Effector memory CD4-positive, alpha-beta T cell (primary cell): ENCODE results near the gene CDK18.
"Not testable (repeated sequence)": the region's sequence is repeated elsewhere in the genome, so short reads cannot be mapped to it uniquely, and the experiment has no call there.

Experiments
- DNase-seq, 3 donors: peaks; one replicate each; pipeline ENCODE4 v3.0.0-alpha.2; 2020
- H3K27ac ChIP-seq: 2 replicates; pipeline ENCODE4 v1.7.0; 2013; ENCODE audit warnings: mild to moderate bottlenecking, low read length, moderate library complexity; ENCODE audit not compliant: insufficient read depth, poor library complexity, severe bottlenecking
- H3K27me3 ChIP-seq: replicated peaks from 2 replicates; pipeline ENCODE4 v1.7.0; 2013; ENCODE audit warnings: mild to moderate bottlenecking, low read length; ENCODE audit not compliant: insufficient read depth, control insufficient read depth, poor library complexity, severe bottlenecking
- H3K36me3 ChIP-seq: 2 replicates; pipeline ENCODE4 v1.7.0; 2013; ENCODE audit warnings: mild to moderate bottlenecking, low read length, moderate library complexity; ENCODE audit not compliant: control insufficient read depth, insufficient read depth
- H3K4me1 ChIP-seq: 2 replicates; pipeline ENCODE4 v1.7.0; 2013; ENCODE audit warnings: low read length, mild to moderate bottlenecking; ENCODE audit not compliant: control insufficient read depth, insufficient read depth, poor library complexity, severe bottlenecking
- H3K4me3 ChIP-seq: 2 replicates; pipeline ENCODE4 v1.7.0; 2013; ENCODE audit warnings: low read length, low read depth, mild to moderate bottlenecking; ENCODE audit not compliant: insufficient read depth, poor library complexity, severe bottlenecking
- H3K9me3 ChIP-seq: 2 replicates; pipeline ENCODE4 v1.7.0; 2013; ENCODE audit warnings: mild to moderate bottlenecking, low read length, moderate library complexity; ENCODE audit not compliant: control insufficient read depth

The CDK18 gene

DNA sequence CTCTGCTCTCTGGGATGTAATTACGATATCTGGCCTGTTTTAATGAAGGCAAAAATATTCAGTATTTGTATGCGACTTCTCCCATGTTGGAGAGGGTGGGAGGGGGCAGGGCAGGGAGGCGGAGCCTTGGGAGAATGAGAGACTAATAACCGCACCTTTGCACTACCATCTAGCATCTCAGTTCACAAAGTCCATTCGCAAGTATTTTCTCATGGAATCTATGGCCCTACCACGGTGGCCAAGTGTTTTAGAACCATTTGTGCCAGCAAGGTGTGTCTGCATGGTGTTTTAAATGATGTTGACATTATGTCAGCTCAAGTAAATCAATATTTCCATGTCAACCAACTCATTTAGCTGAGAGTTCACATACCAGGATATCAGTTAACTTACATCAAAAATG, 34.3 kb upstream of the CDK18 start:
- H3K9me3 ChIP-seq: no peaks in the 10 kb centered on the region
- no peak for DNase-seq
- H3K27ac ChIP-seq: no peak overlapping the region
- H3K36me3 ChIP-seq: no peaks in the 10 kb centered on the region
- peaks cover 4% of the 10 kb centered on the region for H3K27me3 ChIP-seq
- no peaks in the 10 kb centered on the region for H3K4me1 ChIP-seq
- no peak overlapping the region for H3K4me3 ChIP-seq

DNA sequence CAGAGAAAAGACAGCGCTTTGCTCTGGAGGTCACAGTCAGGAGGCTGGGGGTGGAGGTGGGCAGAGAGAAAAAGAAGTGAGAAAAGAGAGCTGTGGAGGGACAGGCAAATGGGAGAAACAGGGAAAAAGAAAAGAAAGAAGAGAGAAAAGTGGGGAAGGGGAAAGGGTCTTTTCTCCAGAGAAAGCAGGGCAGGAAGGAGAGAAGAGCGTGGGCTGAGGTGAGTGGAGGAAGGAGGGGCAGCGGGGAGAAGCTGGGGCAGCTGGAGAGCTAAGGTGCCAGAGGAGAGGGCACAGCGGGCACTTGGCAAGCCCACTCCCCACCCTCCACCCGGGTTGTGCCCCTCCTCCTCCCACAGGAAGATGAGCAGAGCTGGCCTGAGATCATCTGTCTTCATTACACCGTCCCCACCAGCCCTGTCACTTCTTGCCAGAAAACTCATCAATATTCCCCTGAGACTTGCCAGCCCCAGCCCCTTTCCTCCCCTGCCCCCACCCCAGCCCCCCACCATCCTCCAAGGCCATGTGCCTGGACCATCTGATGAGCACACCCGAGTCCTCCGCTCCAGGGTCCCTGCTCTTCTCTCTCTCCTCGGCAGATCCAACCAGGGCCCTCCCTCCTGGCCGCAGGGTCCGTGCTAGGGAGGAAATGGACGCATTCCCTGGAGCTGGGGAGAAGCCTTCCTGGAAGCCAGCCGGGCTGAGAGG, 31.6 kb upstream of the CDK18 start:
- H3K4me3 ChIP-seq: no peak overlapping the region
- no peak for DNase-seq
- H3K27ac ChIP-seq: no peak overlapping the region
- H3K9me3 ChIP-seq: no peaks in the 10 kb centered on the region
- peaks cover 4% of the 10 kb centered on the region for H3K27me3 ChIP-seq
- H3K36me3 ChIP-seq: no peaks in the 10 kb centered on the region
- H3K4me1 ChIP-seq: no peaks in the 10 kb centered on the region

DNA sequence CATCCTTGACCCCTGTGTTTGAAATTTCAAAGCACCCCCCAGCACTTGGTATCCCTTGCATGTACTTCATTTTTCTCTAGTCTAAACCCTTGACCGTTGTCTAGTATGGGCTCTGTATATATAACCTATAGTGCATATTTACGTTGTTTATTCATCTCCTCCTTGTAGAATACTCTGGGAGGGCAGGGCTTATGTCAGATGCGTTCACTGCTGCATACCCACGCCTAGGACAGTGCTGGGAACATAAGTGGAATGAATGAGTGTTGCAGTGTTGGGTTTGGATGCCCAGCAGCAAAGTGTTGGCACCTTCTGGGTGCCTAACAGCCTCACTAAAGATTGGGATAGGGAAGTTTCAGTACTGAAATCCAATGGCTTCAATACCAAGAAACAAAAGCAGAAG, 31.0 kb upstream of the CDK18 start:
- Histone ChIP-seq H3K9me3 (no peaks in the 10 kb centered on the region), H3K36me3 (no peaks in the 10 kb centered on the region), H3K4me3 (no peak overlapping the region), H3K27ac (no peak overlapping the region), H3K27me3 (peaks cover 4% of the 10 kb centered on the region), H3K4me1 (no peaks in the 10 kb centered on the region)
- no peak for DNase-seq

DNA sequence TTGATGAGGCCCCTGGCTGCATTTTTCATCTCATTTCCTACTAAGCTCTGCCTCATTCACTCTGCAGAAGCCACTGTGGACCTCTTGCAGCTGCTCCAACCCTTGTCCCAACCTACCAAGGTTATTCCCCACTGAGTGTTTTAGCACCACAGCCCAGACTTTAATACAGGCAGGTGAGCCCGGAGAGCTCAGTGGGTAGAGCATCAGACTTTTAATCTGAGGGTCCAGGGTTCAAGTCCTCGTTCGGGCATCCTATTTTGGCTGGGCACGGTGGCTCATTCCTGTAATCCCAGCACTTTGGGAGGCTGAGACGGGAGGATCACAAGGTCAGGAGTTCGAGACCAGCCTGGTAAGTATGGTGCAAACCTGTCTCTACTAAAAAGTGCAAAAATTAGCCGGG, 30.5 kb upstream of the CDK18 start:
- DNase-seq: no peak
- H3K27me3 ChIP-seq: peaks cover 4% of the 10 kb centered on the region
- no peaks in the 10 kb centered on the region for H3K9me3 ChIP-seq
- no peak overlapping the region for H3K27ac ChIP-seq
- H3K36me3 ChIP-seq: no peaks in the 10 kb centered on the region
- H3K4me3 ChIP-seq: no peak overlapping the region
- no peaks in the 10 kb centered on the region for H3K4me1 ChIP-seq

DNA sequence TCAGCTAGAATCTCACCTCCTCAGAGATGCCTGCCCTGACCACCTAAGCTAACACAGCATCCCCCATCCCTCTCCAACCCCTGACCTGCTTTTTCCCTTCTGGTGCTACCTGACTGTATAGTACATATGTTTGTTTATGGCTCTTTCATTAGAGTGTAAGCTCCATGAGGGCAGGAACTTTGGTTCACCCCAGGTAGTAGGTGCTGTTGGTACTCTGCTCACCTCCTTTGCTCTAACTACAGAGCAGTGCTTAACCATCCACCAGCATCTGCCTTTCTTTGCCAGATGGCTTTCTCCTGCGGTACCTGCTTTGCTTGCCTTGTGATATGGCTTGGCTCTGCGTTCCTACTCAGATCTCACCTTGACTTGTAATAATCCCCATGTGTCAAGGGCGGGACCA, 29.9 kb upstream of the CDK18 start:
- no peaks in the 10 kb centered on the region for H3K36me3 ChIP-seq
- no peaks in the 10 kb centered on the region for H3K9me3 ChIP-seq
- H3K4me3 ChIP-seq: no peak overlapping the region
- peaks cover 4% of the 10 kb centered on the region for H3K27me3 ChIP-seq
- H3K4me1 ChIP-seq: no peaks in the 10 kb centered on the region
- H3K27ac ChIP-seq: no peak overlapping the region
- no peak for DNase-seq

DNA sequence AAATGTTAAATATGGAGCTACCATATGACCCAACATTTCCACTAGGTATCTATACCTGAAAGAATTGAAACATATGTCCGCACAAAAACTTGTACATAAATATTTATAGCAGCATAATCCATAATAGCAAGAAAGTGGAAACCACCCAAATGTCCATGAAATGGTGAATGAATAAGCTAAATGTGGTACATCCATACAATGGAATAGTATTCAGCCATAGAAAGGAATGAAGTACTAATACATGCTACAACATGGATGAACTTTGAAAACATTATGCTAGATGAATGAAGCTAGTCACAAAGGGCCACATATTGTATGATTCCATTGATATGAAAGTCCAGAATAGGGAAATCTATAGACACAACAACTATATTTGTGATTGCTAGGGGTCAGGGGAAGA, 28.6 kb upstream of the CDK18 start:
- no peaks in the 10 kb centered on the region for H3K4me1 ChIP-seq
- peaks cover 4% of the 10 kb centered on the region for H3K27me3 ChIP-seq
- no peaks in the 10 kb centered on the region for H3K36me3 ChIP-seq
- H3K4me3 ChIP-seq: no peak overlapping the region
- H3K27ac ChIP-seq: no peak overlapping the region
- no peak for DNase-seq
- no peaks in the 10 kb centered on the region for H3K9me3 ChIP-seq

DNA sequence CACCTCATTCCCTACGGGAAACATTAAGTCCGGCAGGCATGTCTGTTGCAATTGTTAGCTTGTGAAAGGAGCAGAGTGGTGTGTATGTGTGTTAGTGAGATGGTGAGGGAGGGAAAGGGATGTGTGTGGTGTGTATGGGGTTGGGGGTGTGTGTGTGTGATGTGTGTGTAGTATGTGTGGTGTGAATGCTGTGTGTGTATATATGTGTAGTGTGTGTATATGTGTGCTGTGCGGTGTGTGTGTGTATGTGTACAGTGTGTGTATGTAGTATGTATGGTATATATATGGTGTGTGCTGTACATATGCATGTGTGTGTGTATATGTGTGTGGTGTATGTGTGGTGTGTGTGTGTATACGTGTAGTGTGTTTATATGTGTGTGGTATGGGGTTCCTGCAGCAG, 27.8 kb upstream of the CDK18 start:
- Histone ChIP-seq H3K9me3 (no peaks in the 10 kb centered on the region), H3K4me1 (peaks cover 7% of the 10 kb centered on the region), H3K27ac (no peak overlapping the region), H3K4me3 (no peak overlapping the region), H3K36me3 (no peaks in the 10 kb centered on the region), H3K27me3 (peaks cover 4% of the 10 kb centered on the region)
- no peak for DNase-seq

DNA sequence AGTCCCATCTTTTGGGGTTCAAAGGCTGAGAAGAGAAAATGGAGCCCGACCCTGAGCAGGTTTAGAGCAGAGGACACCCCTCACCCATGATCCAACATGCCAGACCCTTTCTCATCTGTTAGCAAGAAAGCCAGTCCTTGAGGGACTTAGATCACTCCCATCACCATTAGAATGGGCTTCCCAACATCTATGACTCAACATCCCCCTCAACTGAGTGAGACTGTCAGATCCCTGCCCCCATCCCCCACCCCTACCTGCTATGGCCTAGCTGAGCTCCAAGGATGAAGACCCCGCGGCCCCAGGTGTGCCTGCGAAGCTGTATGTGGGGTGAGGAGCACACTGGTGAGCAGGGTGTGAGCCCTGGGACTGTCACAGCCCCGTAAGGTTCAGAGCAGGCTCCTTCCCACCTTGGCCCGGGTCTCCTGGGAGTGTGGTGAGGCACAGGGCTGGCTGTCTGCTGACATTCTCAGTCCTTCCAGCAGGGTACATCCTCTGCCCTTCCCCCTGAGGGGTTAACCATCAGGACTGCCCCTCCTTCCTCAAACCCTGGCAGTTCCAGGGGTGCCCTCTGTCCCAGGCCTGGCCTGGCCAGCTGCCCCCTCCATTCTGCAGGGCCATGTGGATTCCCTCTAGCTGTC, 27.2 kb upstream of the CDK18 start:
- no peaks in the 10 kb centered on the region for H3K9me3 ChIP-seq
- peaks cover 4% of the 10 kb centered on the region for H3K27me3 ChIP-seq
- no peaks in the 10 kb centered on the region for H3K36me3 ChIP-seq
- peaks cover 7% of the 10 kb centered on the region for H3K4me1 ChIP-seq
- H3K4me3 ChIP-seq: no peak overlapping the region
- no peak overlapping the region for H3K27ac ChIP-seq
- DNase-seq: no peak

DNA sequence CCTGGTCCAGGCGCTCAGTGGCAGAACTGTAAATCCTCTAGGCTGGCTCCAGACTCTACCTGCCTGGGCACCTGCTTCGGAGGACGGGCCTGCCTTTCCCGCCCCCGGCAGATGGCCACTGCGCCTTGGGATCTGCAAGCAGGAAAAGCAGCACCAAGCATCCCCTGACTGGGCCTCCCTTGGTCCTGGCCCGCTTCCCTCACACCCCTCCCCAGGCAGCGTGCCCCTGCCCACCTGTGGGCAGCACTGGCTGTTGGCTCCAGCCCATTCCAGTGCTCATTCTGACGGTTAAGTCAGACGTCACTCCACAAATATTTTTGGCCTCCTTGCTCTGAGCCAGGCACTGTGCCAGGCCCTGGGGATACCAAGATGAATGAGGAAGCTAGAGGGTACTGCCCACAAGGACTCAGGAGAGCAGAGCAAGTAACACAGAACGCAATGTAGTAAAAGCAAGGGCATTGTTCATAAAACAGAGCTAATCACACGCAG, 26.7 kb upstream of the CDK18 start:
- no peak for DNase-seq
- Histone ChIP-seq H3K4me1 (peaks cover 7% of the 10 kb centered on the region), H3K27ac (no peak overlapping the region), H3K4me3 (no peak overlapping the region), H3K27me3 (peaks cover 8% of the 10 kb centered on the region), H3K36me3 (no peaks in the 10 kb centered on the region), H3K9me3 (no peaks in the 10 kb centered on the region)

DNA sequence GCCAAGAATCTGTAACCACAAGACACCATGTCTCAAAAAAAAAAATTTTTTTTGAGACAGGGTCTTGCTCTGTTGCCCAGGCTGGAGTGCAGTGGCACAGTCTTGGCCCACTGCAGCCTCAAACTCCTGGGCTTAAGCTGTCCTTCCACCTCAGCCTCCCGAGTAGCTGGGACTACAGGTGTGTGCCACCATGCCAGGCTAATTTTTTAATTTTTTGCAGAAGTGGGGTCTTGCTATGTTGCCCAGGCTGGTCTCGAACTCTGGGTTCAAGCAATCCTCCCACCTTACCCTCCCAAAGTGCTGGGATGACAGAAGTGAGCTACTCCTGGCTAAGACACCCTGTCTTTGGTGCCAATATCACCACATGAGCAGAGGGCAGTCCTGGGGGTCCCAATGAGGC, 25.5 kb upstream of the CDK18 start:
- H3K9me3 ChIP-seq, H3K4me1 ChIP-seq, H3K36me3 ChIP-seq, H3K27me3 ChIP-seq, DNase-seq, H3K4me3 ChIP-seq, H3K27ac ChIP-seq: not testable (repeated sequence)
